Measurements from ENCODE around the gene TMTC1. TPM values are rescaled to one million over a fixed set of nuclear protein-coding genes. Genes with fewer than 3 reads are reported as not detected.

The TMTC1 gene
- total RNA-seq, 1 experiment from 2014 or later: 0.17 TPM

DNA sequence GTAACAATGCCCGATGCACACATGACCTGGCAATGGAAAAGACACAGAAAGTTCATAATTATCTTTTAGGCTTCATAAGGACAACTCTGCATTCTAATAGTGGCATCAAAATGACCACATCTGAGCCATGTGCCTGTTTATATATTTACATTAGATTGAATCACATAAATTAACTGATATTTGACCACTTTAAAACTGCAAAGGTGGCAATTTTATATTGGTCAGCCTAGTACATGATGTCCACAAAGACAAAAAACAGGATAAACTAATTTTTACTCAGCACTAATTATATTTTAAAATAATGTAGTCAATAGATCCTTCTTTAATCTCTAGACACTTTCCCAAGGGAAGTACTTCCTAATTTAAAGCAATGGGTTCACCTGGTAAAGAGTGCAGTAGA, 274.2 kb downstream of the TMTC1 start:
- BruUV-seq (replicated peaks): no TSS peak
- H3K9me3 Mint-ChIP-seq (ENCODE audit: low read depth, unreplicated experiment): no peaks in the 10 kb centered on the region
- DNase-seq: no peak

DNA sequence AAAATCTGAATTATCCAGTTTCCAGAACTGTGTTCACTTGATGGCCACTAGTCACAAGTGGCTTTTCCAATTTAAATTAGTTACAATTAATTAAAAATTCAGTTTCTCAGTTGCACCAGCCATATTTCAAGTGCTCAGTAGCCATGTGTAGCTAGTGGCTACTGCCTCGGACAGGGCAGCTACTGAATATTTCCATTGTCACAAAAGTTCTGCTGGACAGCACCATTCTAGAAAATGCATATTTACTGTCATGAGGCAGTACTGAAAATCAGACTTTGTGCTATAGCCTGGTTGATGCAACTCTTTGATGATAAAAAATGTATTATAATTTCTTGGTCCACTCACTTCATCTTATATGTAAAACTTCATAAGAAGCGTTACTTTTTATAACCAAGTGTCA, 274.8 kb downstream of the TMTC1 start:
- no peak for DNase-seq
- CTCF ChIA-PET: no interaction called here
- intact Hi-C loops (cut with micrococcal nuclease; ENCODE audit: unreplicated experiment): no loop called here
- H3K27ac Mint-ChIP-seq (ENCODE audit: unreplicated experiment): no peak overlapping the region
- no peaks in the 10 kb centered on the region for H3K4me1 Mint-ChIP-seq (ENCODE audit: low read depth, unreplicated experiment)
- H3K4me3 Mint-ChIP-seq (ENCODE audit: low read depth, unreplicated experiment): no peak overlapping the region
- H3K27me3 Mint-ChIP-seq (ENCODE audit: unreplicated experiment): peaks cover 8% of the 10 kb centered on the region
- TF ChIP-seq, protein P1, sequence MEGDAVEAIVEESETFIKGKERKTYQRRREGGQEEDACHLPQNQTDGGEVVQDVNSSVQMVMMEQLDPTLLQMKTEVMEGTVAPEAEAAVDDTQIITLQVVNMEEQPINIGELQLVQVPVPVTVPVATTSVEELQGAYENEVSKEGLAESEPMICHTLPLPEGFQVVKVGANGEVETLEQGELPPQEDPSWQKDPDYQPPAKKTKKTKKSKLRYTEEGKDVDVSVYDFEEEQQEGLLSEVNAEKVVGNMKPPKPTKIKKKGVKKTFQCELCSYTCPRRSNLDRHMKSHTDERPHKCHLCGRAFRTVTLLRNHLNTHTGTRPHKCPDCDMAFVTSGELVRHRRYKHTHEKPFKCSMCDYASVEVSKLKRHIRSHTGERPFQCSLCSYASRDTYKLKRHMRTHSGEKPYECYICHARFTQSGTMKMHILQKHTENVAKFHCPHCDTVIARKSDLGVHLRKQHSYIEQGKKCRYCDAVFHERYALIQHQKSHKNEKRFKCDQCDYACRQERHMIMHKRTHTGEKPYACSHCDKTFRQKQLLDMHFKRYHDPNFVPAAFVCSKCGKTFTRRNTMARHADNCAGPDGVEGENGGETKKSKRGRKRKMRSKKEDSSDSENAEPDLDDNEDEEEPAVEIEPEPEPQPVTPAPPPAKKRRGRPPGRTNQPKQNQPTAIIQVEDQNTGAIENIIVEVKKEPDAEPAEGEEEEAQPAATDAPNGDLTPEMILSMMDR (IDR thresholded peaks at IDR 0.05; ENCODE audit: unreplicated experiment): no peak
- no peaks in the 10 kb centered on the region for H3K36me3 Mint-ChIP-seq (ENCODE audit: insufficient read depth, unreplicated experiment)
- no peaks in the 10 kb centered on the region for H3K9me3 Mint-ChIP-seq (ENCODE audit: low read depth, unreplicated experiment)
- BruUV-seq (replicated peaks): no TSS peak

More for the DNA sequence above, 274.2 kb downstream of the TMTC1 start:
- H3K27ac Mint-ChIP-seq (ENCODE audit: unreplicated experiment): no peak overlapping the region
- CTCF ChIA-PET: no interaction called here
- TF ChIP-seq, protein P1 (IDR thresholded peaks at IDR 0.05; ENCODE audit: unreplicated experiment): no peak
- H3K4me1 Mint-ChIP-seq (ENCODE audit: low read depth, unreplicated experiment): no peaks in the 10 kb centered on the region
- no peak overlapping the region for H3K4me3 Mint-ChIP-seq (ENCODE audit: low read depth, unreplicated experiment)
- H3K36me3 Mint-ChIP-seq (ENCODE audit: insufficient read depth, unreplicated experiment): no peaks in the 10 kb centered on the region
- H3K27me3 Mint-ChIP-seq (ENCODE audit: unreplicated experiment): peaks cover 12% of the 10 kb centered on the region
- intact Hi-C loops (cut with micrococcal nuclease; ENCODE audit: unreplicated experiment): no loop called here

DNA sequence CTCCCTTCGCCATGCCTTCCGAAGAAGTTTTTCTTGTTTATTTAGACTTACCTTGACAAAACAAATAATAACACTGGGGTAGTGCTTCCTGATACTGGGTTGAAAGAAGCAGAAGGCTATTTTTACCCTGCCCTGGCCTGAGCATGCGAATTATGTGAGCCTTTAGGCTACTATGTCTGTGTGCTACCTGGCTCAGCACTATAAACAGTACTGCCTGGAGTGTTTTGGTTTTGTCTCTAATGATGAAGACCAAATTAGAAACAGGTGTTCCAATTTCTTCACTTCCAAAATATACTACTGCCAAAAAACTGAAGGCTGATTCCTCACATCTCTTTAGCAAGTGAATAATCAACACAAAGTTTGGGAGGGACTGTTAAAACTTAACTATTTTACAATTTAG, 278.6 kb downstream of the TMTC1 start:
- no peaks in the 10 kb centered on the region for H3K4me1 Mint-ChIP-seq (ENCODE audit: low read depth, unreplicated experiment)
- H3K27ac Mint-ChIP-seq (ENCODE audit: unreplicated experiment): no peak overlapping the region
- BruUV-seq (replicated peaks): no TSS peak
- intact Hi-C loops (cut with micrococcal nuclease; ENCODE audit: unreplicated experiment): no loop called here
- TF ChIP-seq, protein P1 (IDR thresholded peaks at IDR 0.05; ENCODE audit: unreplicated experiment): no peak
- H3K9me3 Mint-ChIP-seq (ENCODE audit: low read depth, unreplicated experiment): no peaks in the 10 kb centered on the region
- DNase-seq: no peak
- no peak overlapping the region for H3K4me3 Mint-ChIP-seq (ENCODE audit: low read depth, unreplicated experiment)
- CTCF ChIA-PET: no interaction called here
- H3K27me3 Mint-ChIP-seq (ENCODE audit: unreplicated experiment): no peaks in the 10 kb centered on the region
- H3K36me3 Mint-ChIP-seq (ENCODE audit: insufficient read depth, unreplicated experiment): no peaks in the 10 kb centered on the region

DNA sequence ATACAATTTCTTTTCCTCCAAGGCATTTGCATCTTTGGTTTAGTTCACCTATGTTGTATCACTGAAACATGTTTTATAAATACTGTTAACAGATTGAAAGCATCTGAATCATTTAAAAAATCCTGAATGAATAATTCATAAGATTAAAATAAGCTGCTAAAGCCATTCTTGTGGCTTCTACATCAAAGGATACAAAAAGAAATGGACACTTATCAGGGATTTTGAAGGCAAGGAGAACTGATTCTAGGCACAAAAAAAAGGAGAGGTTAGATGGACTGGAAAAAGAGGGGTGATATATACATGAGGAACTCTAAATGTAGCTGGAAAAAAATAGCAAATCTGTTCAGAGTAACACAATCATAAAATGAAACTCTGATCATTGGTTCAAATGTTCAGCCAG, 280.5 kb downstream of the TMTC1 start:
- BruUV-seq (replicated peaks): no TSS peak
- CTCF ChIA-PET: no interaction called here
- DNase-seq: no peak
- TF ChIP-seq, protein P1 (IDR thresholded peaks at IDR 0.05; ENCODE audit: unreplicated experiment): no peak
- H3K27ac Mint-ChIP-seq (ENCODE audit: unreplicated experiment): no peak overlapping the region
- no peaks in the 10 kb centered on the region for H3K4me1 Mint-ChIP-seq (ENCODE audit: low read depth, unreplicated experiment)
- no peaks in the 10 kb centered on the region for H3K27me3 Mint-ChIP-seq (ENCODE audit: unreplicated experiment)
- no peak overlapping the region for H3K4me3 Mint-ChIP-seq (ENCODE audit: low read depth, unreplicated experiment)
- intact Hi-C loops (cut with micrococcal nuclease; ENCODE audit: unreplicated experiment): no loop called here
- H3K36me3 Mint-ChIP-seq (ENCODE audit: insufficient read depth, unreplicated experiment): no peaks in the 10 kb centered on the region
- no peaks in the 10 kb centered on the region for H3K9me3 Mint-ChIP-seq (ENCODE audit: low read depth, unreplicated experiment)

DNA sequence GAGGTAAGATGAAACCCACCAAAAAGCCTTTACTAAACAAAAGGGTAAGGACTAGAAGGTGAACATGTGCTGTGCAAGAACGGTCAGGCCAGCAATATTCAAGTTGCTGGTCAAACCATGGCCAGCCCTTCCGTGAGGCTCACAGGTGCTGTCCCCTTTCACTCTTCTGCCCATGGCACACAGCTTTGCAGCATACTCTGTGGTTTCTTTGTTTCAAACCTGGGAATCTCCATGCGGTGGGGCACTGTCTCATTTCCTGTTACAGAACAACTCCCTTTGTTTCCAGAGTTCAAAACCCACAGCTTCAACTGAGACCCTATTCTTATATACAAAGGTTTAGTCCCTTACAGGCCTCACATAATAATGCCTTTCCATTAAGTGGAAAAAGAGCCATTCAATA, 284.5 kb downstream of the TMTC1 start:
- no peak overlapping the region for H3K4me3 Mint-ChIP-seq (ENCODE audit: low read depth, unreplicated experiment)
- intact Hi-C loops (cut with micrococcal nuclease; ENCODE audit: unreplicated experiment): no loop called here
- H3K36me3 Mint-ChIP-seq (ENCODE audit: insufficient read depth, unreplicated experiment): no peaks in the 10 kb centered on the region

More for the DNA sequence above, 284.5 kb downstream of the TMTC1 start:
- Mint-ChIP-seq H3K27me3 (ENCODE audit: unreplicated experiment) (peaks cover 4% of the 10 kb centered on the region), H3K9me3 (ENCODE audit: low read depth, unreplicated experiment) (no peaks in the 10 kb centered on the region), H3K4me1 (ENCODE audit: low read depth, unreplicated experiment) (no peaks in the 10 kb centered on the region), H3K27ac (ENCODE audit: unreplicated experiment) (no peak overlapping the region)
- DNase-seq: no peak
- CTCF ChIA-PET: no interaction called here
- TF ChIP-seq, protein P1 (IDR thresholded peaks at IDR 0.05; ENCODE audit: unreplicated experiment): no peak
- BruUV-seq (replicated peaks): no TSS peak

Measured in Calu3 (cell line).